H4 (cell line): ENCODE results near the gene LYRM4. TPM values are rescaled to one million over a fixed set of nuclear protein-coding genes. Genes with fewer than 3 reads are reported as not detected.

Experiments
- DNase-seq: peaks from one replicate; pipeline ENCODE4 v3.0.0-alpha.2; 2015; ENCODE audit warnings: low spot score
- total RNA-seq: library from RNA; depleted of rRNA; stranded (reverse); fragments of >200 nt; shearing (Covaris generic); gene quantifications from 2 replicates; pipeline ENCODE4 v1.2.3, GENCODE V29; 2014

The LYRM4 gene
- total RNA-seq, 1 experiment from 2014 or later = 33.0 TPM

DNA sequence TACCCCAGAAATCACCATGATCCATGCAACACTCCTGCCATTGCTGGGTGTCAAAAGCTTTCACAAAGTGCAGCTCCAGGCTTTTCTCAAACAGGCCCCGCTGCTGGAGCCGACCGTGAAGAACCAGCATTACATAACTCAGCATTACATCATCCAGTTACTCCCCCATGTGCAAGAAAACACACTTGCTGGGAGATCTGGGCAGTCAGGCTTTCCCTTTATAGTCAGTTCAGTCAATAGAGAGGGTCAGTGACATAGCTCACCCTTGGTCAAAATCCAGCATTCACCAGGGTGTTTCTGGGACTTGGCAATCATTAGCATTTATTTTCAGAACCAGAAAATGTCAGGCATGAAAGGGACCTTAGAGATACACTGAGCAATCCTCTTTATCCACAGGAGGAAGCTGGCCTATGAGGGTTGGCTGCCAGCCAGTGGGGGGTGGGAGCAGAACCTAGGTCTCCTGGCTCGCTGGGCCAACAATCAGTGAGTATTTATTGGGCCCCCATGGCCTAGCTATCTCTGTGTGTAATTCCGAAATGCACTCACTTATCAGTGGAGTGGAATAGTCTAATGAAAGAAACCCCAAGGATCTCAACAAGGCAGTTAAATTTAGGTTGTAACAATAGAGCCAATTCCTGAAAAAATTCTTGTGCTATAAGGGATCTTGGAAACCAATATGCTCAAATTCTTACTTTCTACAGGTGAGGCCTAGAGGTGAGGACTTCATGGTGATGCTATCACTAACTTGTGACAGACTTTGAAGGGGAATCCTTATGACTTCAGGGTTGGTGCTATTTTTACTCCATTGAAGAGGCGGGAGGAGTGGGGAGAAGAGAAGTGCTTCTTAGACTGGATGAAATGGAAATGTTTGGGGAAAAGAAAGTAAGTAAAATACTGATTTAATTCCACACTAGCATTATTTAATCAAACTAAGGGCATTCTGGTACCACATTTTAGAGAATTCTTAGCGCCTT lies 54.6 kb downstream of the LYRM4 start:
- peak; percentile 44 for DNase-seq

DNA sequence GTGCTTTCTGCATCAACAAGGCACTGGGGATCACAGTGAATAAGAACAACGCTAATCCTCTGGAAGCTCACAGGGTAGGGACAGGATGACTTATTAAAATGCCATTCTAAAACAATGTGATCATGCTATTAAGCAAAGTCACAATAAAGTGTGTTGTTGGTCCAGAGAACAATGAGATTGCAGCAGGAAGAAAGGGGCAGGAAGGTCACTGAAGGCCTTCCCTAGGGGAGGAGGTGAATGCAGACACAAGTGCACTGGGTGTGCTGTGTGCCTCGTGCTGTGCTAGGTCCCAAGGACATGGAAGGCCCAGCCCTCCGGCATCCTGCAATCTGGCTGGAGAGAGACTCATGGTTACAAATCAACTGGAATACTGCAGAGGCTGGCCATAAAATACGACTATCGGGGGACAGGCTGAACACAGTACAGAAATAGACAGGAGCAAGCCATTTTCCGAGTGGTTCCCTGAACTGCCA lies 55.7 kb downstream of the LYRM4 start:
- no peak for DNase-seq

DNA sequence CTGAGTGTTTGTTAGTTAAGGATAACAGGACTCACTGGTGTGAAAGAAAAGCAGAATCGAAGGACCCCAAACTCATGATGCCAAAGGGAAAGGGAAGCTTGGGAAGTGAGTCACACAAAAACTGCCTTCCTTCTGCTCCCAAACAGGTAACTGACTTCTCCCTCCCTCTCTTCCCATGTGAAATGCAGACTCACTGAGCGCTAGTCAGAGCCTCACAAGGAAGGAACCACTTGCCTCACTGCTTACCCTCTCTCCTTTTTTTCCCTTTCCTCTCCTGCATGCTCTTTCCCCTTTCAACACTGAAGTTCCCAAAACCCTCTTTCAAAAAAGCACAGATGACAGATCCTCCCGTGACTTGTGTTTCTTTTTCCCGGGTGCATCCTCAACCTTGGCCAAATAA lies 56.4 kb downstream of the LYRM4 start:
- no peak for DNase-seq

DNA sequence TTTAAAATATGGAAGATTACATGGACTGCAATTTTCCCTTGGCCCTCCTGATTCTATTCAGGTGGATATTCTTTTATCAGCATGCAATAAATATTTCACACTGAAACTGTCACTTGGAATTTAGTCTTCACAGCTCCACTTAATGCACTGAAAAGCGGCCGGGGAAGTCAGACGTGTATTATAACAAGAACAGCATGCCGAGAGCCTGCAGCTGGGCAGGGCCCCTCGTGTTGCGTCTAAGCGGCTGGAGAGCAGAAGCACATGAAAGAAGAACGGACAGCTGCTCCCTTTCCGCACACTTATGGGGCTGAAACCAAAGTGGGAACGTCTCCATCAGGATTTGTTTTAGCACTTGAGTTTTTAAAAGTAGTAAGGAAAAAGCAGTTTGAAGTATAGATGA lies 57.2 kb downstream of the LYRM4 start:
- no peak for DNase-seq

DNA sequence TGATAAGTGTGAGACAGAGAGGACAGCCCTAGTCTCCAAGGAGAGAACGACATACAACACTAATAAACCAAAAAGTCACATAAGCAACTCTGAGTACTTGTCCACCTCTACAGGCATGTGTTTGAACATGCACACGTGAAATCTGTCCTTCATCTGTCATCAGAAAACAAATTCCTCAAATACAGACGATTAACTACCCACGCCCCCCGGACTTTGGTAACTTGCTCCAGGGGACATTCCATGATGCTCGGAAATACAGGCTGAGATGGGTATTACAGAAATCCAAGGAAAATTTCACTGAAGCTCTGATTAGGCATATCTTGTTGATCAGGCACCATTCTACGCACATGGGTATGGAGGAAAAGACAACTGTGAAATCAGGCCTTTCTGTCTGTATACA lies 57.8 kb downstream of the LYRM4 start:
- DNase-seq = no peak

DNA sequence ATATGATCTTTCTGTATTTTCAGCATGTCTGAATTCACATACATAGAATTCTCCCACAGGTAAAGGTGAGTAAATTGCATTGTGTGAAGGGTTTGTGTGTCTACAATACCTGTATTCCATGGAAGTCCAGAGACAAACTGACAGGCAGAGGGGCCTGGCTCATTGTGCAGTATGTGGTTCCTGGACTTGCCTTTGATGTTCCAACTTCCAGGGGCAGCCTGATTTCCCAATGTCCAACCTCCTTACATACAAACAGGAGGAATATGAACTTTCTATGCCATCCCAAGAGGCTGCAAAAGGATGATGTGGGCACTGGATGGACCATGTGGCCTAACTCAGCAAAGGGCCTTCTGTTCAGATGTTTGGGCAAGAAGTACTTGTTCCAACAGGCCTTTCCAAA lies 58.5 kb downstream of the LYRM4 start:
- DNase-seq = no peak

DNA sequence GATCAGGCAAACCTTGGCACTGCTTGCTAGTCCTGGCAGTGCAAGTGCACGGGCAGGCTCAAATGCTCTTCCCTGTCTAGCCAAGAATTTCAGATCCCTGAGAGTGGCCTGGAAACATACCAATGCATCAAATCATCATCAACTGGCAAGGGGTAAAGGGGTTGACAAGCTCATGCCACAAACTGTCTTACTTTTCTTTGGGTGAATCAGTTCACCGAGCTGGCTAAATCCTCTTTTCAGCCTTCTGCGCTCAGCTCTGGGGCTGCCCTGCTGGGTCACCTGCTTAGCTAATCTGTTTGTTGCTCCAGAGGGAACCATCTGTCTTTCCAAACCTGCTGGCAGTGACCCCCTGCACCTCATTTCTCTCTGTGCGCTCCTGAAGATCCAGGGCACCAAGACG lies 59.5 kb downstream of the LYRM4 start:
- DNase-seq = no peak

DNA sequence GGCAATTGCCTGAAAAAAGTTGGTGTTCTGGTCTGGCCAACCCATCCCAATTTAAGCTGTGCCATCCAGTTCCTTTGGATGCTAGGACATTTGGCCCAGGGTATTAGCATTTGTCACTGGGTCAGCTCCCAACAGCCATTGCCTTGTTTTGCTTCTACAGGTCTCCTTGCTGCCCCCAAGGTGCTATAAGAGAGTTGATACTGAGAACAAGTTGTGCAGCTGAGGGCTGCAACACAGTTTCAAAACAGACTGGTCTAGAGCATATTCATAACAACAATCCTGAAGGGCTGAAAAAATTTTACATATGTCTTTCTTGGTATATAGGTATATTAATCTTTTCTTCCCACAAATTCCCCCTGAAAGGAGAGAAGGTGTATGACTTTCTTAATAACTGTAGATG lies 61.0 kb downstream of the LYRM4 start:
- no peak for DNase-seq

DNA sequence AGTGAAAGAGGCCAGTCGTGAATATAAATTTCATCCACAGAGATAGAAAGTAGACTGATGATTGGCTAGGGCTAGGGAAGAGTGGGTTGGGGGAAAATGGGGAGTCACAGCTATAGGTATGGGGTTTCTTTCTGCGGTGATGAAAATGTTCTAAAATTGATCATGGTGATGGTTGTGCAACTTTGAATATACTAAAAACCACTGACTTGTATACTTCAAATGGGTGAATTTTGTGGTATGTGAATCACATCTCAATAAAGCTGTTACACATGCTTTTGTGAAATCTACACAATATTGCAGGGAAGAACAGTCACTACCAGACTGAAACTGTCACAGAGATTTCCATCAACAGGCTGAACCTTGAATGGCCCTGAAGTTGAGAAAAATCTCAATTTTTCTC lies 61.5 kb downstream of the LYRM4 start:
- DNase-seq = no peak

DNA sequence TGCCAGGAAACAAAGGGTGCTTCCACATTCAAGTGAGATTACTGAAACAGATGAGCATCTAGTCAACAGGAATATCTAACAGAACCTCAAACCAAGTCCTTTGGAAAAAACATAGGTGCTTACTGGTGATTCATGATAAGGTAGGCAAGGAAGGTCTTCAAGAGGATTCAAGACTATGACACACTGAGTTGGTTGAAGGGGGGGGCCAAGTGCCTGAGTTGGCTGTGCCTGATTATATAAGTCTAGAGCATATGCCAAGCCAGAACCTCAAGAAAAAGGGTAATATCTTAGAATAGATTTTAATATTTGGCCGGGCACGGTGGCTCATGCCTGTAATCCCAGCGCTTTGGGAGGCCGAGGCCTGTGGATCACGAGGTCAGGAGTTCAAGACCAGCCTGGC lies 63.7 kb downstream of the LYRM4 start:
- DNase-seq = no peak

DNA sequence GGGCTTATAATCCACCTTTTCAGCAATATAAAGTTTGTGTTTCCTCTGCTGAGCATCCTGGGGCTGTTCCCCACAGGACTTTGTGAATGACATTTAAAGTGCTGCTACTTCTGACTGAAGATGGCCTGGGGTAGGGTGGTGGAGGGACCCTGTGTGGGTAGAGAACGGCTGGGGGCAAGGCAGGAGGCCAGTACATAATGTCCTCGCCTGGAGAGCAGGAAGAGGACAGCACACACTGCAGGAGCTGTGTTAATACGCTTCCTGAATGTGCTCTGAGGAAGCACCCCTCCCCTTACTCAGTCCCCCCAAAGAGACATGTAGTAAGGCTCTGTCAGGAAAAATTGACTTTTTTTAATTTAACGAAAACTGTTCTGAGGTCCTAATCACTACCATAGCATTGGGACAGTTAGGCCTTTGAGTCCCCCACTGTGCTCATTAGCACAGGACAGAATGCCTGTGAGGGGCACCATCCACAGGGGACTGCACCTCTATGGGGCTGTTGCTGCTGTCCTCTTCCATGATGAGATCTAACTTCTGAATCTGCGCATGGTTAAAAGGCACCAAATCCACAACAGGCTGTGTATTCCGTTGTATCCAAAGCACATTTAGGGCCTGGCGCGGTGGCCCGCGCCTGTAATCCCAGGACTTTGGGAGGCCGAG lies 68.5 kb downstream of the LYRM4 start:
- DNase-seq = no peak

DNA sequence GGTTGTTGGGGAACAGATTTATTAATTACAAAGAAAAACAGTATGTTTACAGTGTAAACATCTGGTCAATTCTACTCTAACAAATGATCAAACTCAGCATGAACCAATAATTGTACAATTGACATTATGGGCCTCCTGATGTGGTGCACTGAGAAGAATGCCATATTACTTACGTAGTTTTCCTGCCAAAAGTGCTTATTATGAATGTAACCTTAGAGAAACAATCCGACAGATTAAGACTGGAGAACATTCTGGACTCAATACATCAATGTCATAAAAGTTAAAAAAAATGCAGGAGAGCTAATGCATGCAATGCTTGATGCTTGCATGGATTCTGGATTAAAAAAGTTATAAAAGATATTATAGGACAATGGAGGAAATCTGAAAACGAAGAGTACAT lies 69.0 kb downstream of the LYRM4 start:
- no peak for DNase-seq

DNA sequence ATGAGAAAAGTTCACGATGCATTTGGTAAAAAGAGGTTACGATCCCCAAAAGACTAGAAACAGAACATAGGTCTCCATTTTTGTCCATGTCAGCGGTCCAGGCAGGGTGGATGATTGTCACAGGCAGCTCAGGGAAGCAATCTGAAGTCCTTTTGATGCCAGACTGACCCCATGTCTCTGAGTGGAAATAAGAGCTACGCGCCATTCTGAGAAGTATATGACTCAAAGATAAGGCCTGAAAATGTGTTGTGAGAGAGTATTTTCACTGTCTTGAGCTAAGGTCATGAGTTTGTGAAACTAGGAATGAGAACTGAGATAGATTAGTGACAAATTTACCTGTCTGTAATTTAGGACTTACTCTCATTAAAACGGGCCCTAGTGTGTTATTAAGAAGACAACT lies 69.5 kb downstream of the LYRM4 start:
- DNase-seq = no peak

DNA sequence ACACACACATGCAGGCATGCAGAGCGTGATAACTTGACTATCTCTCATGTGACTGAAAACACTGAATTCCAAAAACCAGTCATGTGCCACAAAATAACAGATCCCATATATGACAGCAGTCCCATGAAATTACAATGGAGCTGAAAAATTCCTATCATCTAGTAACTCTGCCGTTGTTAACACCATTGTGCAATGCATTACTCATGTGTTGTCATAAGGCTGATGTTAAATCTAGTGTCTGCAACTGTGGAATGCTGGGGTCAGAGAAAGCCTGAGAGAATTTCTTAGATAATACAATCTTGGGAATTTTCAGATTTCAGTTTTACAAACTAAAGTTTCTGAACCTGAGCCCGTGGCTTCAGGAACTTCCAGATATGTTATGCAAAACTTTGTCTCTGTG lies 70.2 kb downstream of the LYRM4 start:
- DNase-seq = peak; percentile 63

DNA sequence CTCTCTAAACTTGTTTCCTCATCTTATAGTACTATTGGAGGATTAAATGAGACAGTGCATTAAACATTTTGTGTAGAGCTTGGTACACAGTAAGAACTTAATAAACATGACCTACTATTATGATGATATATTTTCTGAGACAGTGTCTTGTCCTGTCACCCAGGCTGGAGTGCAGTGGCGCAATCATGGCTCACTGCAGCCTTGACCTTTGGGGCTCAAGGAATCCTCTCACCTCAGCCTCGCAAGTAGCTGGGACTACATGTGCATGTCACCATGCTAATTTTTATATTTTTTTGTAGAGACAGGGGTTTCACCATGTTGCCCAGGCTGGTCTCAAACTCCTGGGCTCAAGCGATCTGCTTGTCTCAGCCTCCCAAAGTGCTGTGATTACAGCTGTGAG lies 72.1 kb downstream of the LYRM4 start:
- DNase-seq = no peak

DNA sequence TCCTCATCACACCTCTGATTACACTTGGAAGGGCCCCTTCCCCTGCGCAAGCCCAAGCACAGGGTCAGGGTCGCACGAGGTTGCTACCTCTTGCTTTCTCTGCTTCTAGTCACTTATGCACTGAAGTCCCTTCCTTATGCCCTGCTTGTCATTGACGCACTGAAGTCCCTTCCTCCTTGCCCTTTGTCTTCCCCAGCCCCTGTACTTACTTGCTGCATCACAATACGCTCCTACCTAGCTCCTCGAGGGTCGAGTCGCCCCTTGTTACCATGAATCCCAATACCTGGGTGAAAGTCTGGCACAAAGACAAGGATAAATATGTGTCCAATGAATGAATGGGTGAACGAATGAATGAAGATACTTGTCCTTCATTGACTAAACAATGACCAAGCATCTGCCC lies 75.9 kb downstream of the LYRM4 start:
- DNase-seq = no peak

DNA sequence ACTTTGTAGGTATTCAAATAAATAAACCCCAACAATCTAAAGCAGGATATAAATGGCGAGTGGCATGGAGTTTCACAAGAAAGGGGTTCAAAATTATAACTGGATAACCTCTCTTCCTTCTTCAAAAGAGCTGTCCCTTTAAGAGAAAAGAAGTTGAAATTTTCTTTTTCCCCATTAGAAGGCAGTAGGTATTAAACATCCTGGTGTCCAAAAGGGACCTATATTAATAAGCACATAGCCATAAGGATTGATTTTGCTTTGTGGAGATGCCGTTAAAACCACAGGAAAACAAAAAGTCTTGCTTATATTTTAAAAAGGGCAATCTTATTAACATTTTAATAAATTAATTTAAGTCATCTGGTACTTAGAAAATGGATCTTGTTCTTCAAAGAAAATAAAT lies 76.5 kb downstream of the LYRM4 start:
- DNase-seq = no peak

DNA sequence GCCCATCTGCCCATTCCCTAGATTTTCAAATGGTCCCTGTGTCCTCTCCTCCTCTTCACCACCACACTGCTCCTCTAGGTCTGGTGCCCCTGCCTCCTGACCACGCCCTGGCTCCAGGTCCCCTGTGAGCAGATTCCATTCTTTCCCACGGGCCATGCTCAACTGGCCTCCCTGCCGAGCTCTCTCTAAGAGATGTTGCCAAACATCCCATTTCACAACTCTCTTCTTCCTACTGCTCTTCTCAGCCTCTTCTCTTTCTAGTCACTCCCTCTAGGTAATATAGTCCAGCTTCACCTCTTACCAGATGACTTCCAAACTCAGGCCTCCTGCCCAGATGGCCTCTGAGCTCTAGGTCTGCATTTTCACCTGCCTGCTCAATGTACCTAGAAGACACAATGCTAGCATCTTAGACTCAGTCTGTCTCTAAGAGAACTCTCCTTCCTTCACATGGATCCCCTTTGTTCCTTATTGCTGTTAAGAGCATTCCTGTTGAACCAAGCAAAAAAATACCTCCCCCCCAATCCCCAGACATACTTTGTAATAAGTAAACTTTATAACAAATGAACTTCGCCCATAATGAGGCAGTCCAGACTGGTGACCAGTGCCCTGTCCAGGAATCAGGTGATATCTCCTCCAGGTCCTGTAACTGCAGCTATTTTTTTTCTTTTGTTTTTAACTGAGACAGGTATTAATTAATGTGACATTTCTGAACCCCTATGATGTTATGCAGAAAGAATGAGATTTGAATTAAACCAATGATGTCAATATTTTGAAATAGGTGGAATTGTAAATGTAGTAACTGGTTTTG lies 79.0 kb downstream of the LYRM4 start:
- DNase-seq = peak; percentile 17

DNA sequence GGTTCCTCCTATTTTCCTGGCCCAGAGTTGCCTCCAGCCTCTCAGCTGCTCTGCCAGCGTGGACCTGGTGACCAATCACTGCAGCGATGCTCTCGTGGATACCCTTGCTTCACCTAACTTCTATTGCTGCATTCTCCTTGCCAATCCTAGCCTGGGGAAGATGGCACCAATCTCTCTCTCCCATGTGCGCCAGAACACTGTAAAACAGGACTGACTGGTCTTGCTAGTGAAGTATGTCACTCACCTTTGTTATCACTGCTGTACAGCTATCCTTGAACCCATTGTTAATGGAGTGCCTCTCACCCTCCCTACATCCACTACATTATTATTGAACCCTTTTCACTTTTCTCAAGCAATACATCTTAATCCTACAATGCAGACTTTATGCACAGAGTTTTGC lies 80.1 kb downstream of the LYRM4 start:
- DNase-seq = no peak

DNA sequence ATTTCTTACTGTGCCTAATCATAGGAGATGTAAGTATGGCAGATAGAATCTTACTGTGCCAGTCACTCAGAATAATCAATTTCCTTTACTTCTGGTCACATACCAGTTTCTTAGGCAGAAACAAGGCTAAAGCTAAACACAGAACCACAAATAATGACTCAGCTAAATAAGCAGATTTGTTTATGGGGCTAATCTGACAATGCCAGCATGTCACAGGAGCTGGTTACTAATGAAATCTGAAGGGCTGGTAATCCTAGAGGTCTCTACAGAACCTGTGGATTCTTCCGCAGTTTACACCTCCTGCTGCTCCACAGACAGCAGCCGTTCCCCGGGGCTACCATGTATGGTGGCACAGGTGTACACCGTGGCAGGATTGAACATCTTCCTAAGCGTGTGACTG lies 80.8 kb downstream of the LYRM4 start:
- DNase-seq = peak; percentile 33

DNA sequence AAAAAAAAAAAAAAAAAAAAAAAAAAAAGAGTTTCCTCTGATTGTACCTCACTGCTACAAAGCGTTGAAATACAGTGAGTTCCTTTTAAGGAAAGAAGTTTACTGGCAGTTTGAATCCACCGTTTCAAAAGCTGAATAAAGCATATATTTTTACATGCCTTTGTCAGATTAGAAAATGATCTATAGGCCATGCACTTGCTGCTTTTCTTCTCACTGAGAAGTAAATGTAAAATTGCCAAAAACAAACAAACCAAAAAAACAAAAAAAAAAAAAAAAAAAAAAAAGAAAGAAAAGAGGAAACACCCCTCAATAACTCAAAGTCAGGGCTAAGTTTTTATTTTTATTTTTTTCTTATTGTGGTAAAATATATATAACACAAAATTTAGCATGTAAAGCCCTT lies 81.9 kb downstream of the LYRM4 start:
- no peak for DNase-seq

DNA sequence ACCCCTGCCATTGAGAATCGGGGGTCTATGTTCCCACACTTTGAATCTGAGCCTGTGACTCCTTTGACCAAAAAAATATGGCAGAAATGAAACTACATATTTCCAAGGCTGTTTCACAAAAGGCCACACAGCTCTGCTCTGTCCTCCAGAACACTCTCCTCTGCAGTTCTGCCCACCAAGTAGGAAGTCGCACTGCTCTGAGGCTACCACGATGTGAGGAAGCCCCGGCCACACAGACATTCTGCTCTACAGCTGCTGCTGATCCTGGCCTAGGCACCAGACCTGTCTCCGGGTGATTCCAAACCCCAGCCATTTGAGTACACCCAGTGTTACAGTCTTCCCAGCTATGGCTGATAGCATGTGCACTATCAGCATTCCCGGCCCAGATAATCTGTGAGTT lies 85.1 kb downstream of the LYRM4 start:
- no peak for DNase-seq
